B cell (primary cell): Measurements from ENCODE around the gene UBE2J2. TPM values are rescaled to one million over a fixed set of nuclear protein-coding genes. Genes with fewer than 3 reads are reported as not detected.

ENCODE experiments used
- ATAC-seq: fragments of 200-7000 bp; cut with Tn5 transposase; one replicate; pipeline ENCODE4 v1.10.0; 2021; ENCODE audit warnings: low read depth, mild to moderate bottlenecking, moderate number of reproducible peaks, moderate library complexity
- CTCF ChIA-PET: fragments of 350-600 bp; sonication (Branson Sonifier 250); formaldehyde crosslinking; loops from one replicate; lab custom pipeline; 2021; ENCODE audit warnings: antibody characterized with exemption, inconsistent platforms; lab: Charles Lee
- POLR2A ChIA-PET: fragments of 350-600 bp; sonication (Branson Sonifier 250); formaldehyde crosslinking; loops from one replicate; lab custom pipeline; 2021; ENCODE audit warnings: antibody characterized with exemption; lab: Charles Lee
- DNase-seq: peaks from one replicate; pipeline ENCODE4 v3.0.0; 2013
- H2AFZ ChIP-seq: 2 replicates; pipeline ENCODE4 v1.6.1; 2012; ENCODE audit warnings: mild to moderate bottlenecking, low read depth, low read length; ENCODE audit not compliant: insufficient read depth, poor library complexity, severe bottlenecking
- H3K27ac ChIP-seq, 2 donors: 1 replicate in 1 of 2; 2 replicates in 1 of 2; pipeline ENCODE4 v1.5.1; 2012 to 2013; ENCODE audit warnings: low read length in 2 of 2, mild to moderate bottlenecking in 2 of 2, moderate library complexity in 1 of 2
- H3K27me3 ChIP-seq, 4 experiments: fragments of 200-600 bp in 1 of 4; sonication (generic) in 1 of 4; replicated peaks in 1 of 4; 1 replicate in 2 of 4; 2 replicates in 2 of 4; pipeline versions ENCODE4 v1.6.1 to v1.7.0; 2013 to 2016; ENCODE audit warnings: low read length in 3 of 4, mild to moderate bottlenecking in 2 of 4, mixed read lengths in 1 of 4, moderate library complexity in 1 of 4; ENCODE audit not compliant: insufficient read depth in 4 of 4, control insufficient read depth in 3 of 4; ENCODE audit errors: control extremely low read depth in 1 of 4
- H3K36me3 ChIP-seq, 2 experiments: replicated peaks in 1 of 2; 1 replicate in 1 of 2; 2 replicates in 1 of 2; pipeline versions ENCODE4 v1.6.1 to v1.7.1; 2013; ENCODE audit warnings: low read length in 1 of 2; ENCODE audit not compliant: insufficient read depth in 2 of 2, control insufficient read depth in 1 of 2; ENCODE audit errors: control extremely low read depth in 1 of 2, extremely low read depth in 1 of 2
- H3K4me1 ChIP-seq, 2 donors: fragments of 200-600 bp in 1 of 2; sonication (generic) in 1 of 2; 1 replicate in 1 of 2; 2 replicates in 1 of 2; pipeline versions ENCODE4 v1.5.1 to v1.6.1; 2013 to 2017; ENCODE audit warnings: low read length in 2 of 2; ENCODE audit not compliant: control insufficient read depth in 2 of 2, insufficient read depth in 2 of 2
- H3K4me2 ChIP-seq: replicated peaks from 2 replicates; pipeline ENCODE3; 2012; ENCODE audit warnings: mild to moderate bottlenecking, low read depth, low read length; ENCODE audit not compliant: poor library complexity, severe bottlenecking
- H3K4me3 ChIP-seq, 5 experiments: fragments of 200-600 bp in 1 of 5; sonication (generic) in 1 of 5; 1 replicate in 3 of 5; 2 replicates in 2 of 5; pipeline versions ENCODE4 v1.5.1 to v1.7.0; 2011 to 2016; ENCODE audit warnings: low read length in 4 of 5, mild to moderate bottlenecking in 4 of 5, low read depth in 2 of 5, control low read depth in 1 of 5, moderate library complexity in 1 of 5; ENCODE audit not compliant: insufficient read depth in 1 of 5; ENCODE audit errors: control extremely low read depth in 1 of 5, extremely low read depth in 1 of 5
- H3K79me2 ChIP-seq: fragments of 200-600 bp; sonication (generic); one replicate; pipeline ENCODE4 v1.6.0; 2016; ENCODE audit warnings: low read length; ENCODE audit not compliant: control insufficient read depth, insufficient read depth
- H3K9ac ChIP-seq: fragments of 200-600 bp; sonication (generic); 2 replicates; pipeline ENCODE4 v1.6.1; 2017; ENCODE audit warnings: mild to moderate bottlenecking, low read length, moderate library complexity
- H3K9me3 ChIP-seq, 3 donors: one replicate each; pipeline versions ENCODE4 v1.6.1 to v1.7.1; 2013; ENCODE audit warnings: low read length in 2 of 3; ENCODE audit not compliant: control insufficient read depth in 2 of 3, insufficient read depth in 1 of 3; ENCODE audit errors: control extremely low read depth in 1 of 3
- H4K20me1 ChIP-seq: 2 replicates; pipeline ENCODE4 v1.6.0; 2012; ENCODE audit warnings: mild to moderate bottlenecking, low read length; ENCODE audit not compliant: insufficient read depth, control insufficient read depth, poor library complexity, severe bottlenecking
- H3K27ac Mint-ChIP-seq: one replicate; pipeline ENCODE4 v1.8.0; 2021; ENCODE audit warnings: mixed read lengths
- H3K27me3 Mint-ChIP-seq: one replicate; pipeline ENCODE4 v1.8.0; 2021; ENCODE audit warnings: mixed read lengths
- H3K4me1 Mint-ChIP-seq: one replicate; pipeline ENCODE4 v1.8.0; 2021; ENCODE audit warnings: mixed read lengths
- H3K4me3 Mint-ChIP-seq: one replicate; pipeline ENCODE4 v1.8.0; 2021; ENCODE audit warnings: mixed read lengths
- H3K9me3 Mint-ChIP-seq: one replicate; pipeline ENCODE4 v1.8.0; 2022; ENCODE audit warnings: mixed read lengths; ENCODE audit not compliant: insufficient read depth
- CTCF ChIP-seq: fragments of 200-600 bp; IDR thresholded peaks from one replicate; pipeline ENCODE4 v1.8.0; 2022; ENCODE audit warnings: antibody characterized with exemption, mild to moderate bottlenecking
- EZH2 ChIP-seq: IDR thresholded peaks from 2 replicates; pipeline ENCODE4 v1.6.1; 2012; ENCODE audit warnings: borderline replicate concordance, low read depth, mild to moderate bottlenecking, moderate library complexity, low read length; ENCODE audit not compliant: insufficient read depth, poor library complexity, severe bottlenecking
- WGBS: methylation state at CpG from one replicate; pipeline ENCODE4 v1.1.5; 2013; ENCODE audit warnings: missing lambda C conversion rate; ENCODE audit not compliant: insufficient coverage; 5-methylcytosine and 5-hydroxymethylcytosine counted together
- intact Hi-C: fragments of 100-400 bp; cut with micrococcal nuclease; formaldehyde crosslinking; loops from one replicate; pipeline ENCODE4 v1.10.0; 2022
- polyA plus RNA-seq: library from polyadenylated mRNA; depleted of rRNA; stranded (reverse); fragments of >200 nt; gene quantifications from 2 replicates; pipeline ENCODE4 v1.2.3, GENCODE V29; 2012
- total RNA-seq, 2 donors: library from RNA; stranded (reverse); fragments of 120-200 nt in 1 of 2; gene quantifications; 1 replicate in 1 of 2; 2 replicates in 1 of 2; pipeline versions ENCODE4 v1.2.3 to v1.2.4, GENCODE V29; 2013 to 2022

UBE2J2 gene
- total and polyA plus RNA-seq, 2 donors (not counting 1 experiment from before 2014, with no cell fraction given): 40.1 to 115 TPM

GRCh38 chr1:1319646-1319941 is 45.9 kb upstream of the UBE2J2 start:
- DNase-seq: no peak
- CTCF ChIA-PET: no interaction called here
- Histone ChIP-seq H3K9ac (no peak overlapping the region), H3K36me3 (peaks cover 0 to 26% of the 10 kb centered on the region in 2 experiments), H3K9me3 (no peaks in the 10 kb centered on the region), H4K20me1 (peaks cover 47% of the 10 kb centered on the region), H2AFZ (no peak overlapping the region), H3K79me2 (peaks cover 51% of the 10 kb centered on the region), H3K27me3 (no peaks in the 10 kb centered on the region), H3K27ac (no peak overlapping the region), H3K4me2 (no peak overlapping the region), H3K4me1 (peaks cover 8 to 18% of the 10 kb centered on the region in 2 donors), H3K4me3 (no peak overlapping the region)
- Mint-ChIP-seq H3K4me3 (no peak overlapping the region), H3K9me3 (no peaks in the 10 kb centered on the region), H3K27ac (no peak overlapping the region), H3K4me1 (peaks cover 21% of the 10 kb centered on the region), H3K27me3 (no peaks in the 10 kb centered on the region)
- intact Hi-C loops: no loop called here
- no peak for ATAC-seq
- POLR2A ChIA-PET: no interaction called here
- TF ChIP-seq EZH2 (no peak), CTCF (no peak)
- WGBS: 90% methylated on average over 13 of the region's 13 CpGs

GRCh38 chr1:1318777-1319645 is 45.4 kb upstream of the UBE2J2 start:
- Histone ChIP-seq H3K9me3 (no peaks in the 10 kb centered on the region), H3K79me2 (peaks cover 47% of the 10 kb centered on the region), H2AFZ (no peak overlapping the region), H3K27ac (no peak overlapping the region), H3K4me2 (no peak overlapping the region), H3K36me3 (peaks cover 0 to 32% of the 10 kb centered on the region in 2 experiments), H3K4me3 (no peak overlapping the region), H3K27me3 (no peaks in the 10 kb centered on the region), H3K4me1 (peaks cover 8 to 18% of the 10 kb centered on the region in 2 donors), H3K9ac (no peak overlapping the region), H4K20me1 (peaks cover 47% of the 10 kb centered on the region)
- intact Hi-C loops: no loop called here
- no peak for TF ChIP-seq CTCF
- WGBS: 94% methylated on average over 35 of the region's 36 CpGs
- H3K9me3 Mint-ChIP-seq: no peaks in the 10 kb centered on the region
- H3K4me3 Mint-ChIP-seq: no peak overlapping the region
- no peak for DNase-seq
- H3K27ac Mint-ChIP-seq: no peak overlapping the region
- POLR2A ChIA-PET: no interaction called here
- no peak for ATAC-seq
- CTCF ChIA-PET: no interaction called here
- H3K4me1 Mint-ChIP-seq: peaks cover 20% of the 10 kb centered on the region
- no peaks in the 10 kb centered on the region for H3K27me3 Mint-ChIP-seq
